Esophagus (tissue), 2 donors: ENCODE results near the gene RHBG. TPM values are rescaled to one million over a fixed set of nuclear protein-coding genes. Genes with fewer than 3 reads are reported as not detected.

Experiments used
- H3K27ac ChIP-seq, 2 donors: one replicate each; pipeline ENCODE4 v1.5.1; 2013; ENCODE audit warnings: low read depth in 2 of 2, mild to moderate bottlenecking in 2 of 2, inconsistent platforms in 1 of 2, low read length in 1 of 2, moderate library complexity in 1 of 2
- H3K27me3 ChIP-seq, 2 donors: one replicate each; pipeline ENCODE4 v1.6.1; 2013; ENCODE audit warnings: low read length in 2 of 2, control low read depth in 1 of 2, mild to moderate bottlenecking in 1 of 2; ENCODE audit not compliant: insufficient read depth in 2 of 2, control insufficient read depth in 1 of 2
- H3K36me3 ChIP-seq, 2 donors: one replicate each; pipeline ENCODE4 v1.6.1; 2013; ENCODE audit warnings: low read length in 1 of 2; ENCODE audit not compliant: control insufficient read depth in 2 of 2, insufficient read depth in 2 of 2
- H3K4me1 ChIP-seq, 2 donors: one replicate each; pipeline ENCODE4 v1.6.1; 2013; ENCODE audit warnings: low read length in 1 of 2; ENCODE audit not compliant: control insufficient read depth in 2 of 2, insufficient read depth in 2 of 2
- H3K4me3 ChIP-seq, 2 donors: one replicate each; pipeline ENCODE4 v1.5.1; 2013; ENCODE audit warnings: low read length in 2 of 2, mild to moderate bottlenecking in 2 of 2, low read depth in 1 of 2, moderate library complexity in 1 of 2
- H3K9me3 ChIP-seq, 2 donors: one replicate each; pipeline ENCODE4 v1.6.1; 2013; ENCODE audit warnings: mild to moderate bottlenecking in 2 of 2, low read depth in 1 of 2, low read length in 1 of 2, moderate library complexity in 1 of 2; ENCODE audit not compliant: control insufficient read depth in 2 of 2, insufficient read depth in 1 of 2
- WGBS, 2 donors: extraction: QIAGEN DNeasy Blood & Tissue Kit; methylation state at CpG; one replicate each; pipeline ENCODE4 v1.1.7; 2013; 5-methylcytosine and 5-hydroxymethylcytosine counted together
- polyA plus RNA-seq, 2 donors: library from polyadenylated mRNA; stranded (reverse); fragments of 200-250 nt; gene quantifications; one replicate each; pipeline ENCODE4 v1.2.3, GENCODE V29; 2013
- donor health status: healthy with polysubstance abuse.
- donor health status: Bipolar disorder and iron deficiency.

The RHBG gene
- polyA plus RNA-seq, 2 donors, result 2.3 TPM

GRCh38 chr1:156412653-156413321, 43.8 kb downstream of the RHBG start:
- H3K36me3 ChIP-seq, result no peaks in the 10 kb centered on the region
- WGBS, 2 donors, result 75 to 80% methylated on average over 10 of the region's 10 CpGs
- H3K27me3 ChIP-seq, result no peaks in the 10 kb centered on the region
- no peak overlapping the region for H3K27ac ChIP-seq
- H3K4me3 ChIP-seq, result no peak overlapping the region
- H3K9me3 ChIP-seq, result peaks cover 0 to 1% of the 10 kb centered on the region in 2 donors
- no peaks in the 10 kb centered on the region for H3K4me1 ChIP-seq

- H3K27me3 ChIP-seq, result no peaks in the 10 kb centered on the region
- no peak overlapping the region for H3K4me3 ChIP-seq
- 63 to 67% methylated on average over 10 of the region's 10 CpGs for WGBS, 2 donors
- no peaks in the 10 kb centered on the region for H3K9me3 ChIP-seq
- no peaks in the 10 kb centered on the region for H3K4me1 ChIP-seq
- no peak overlapping the region for H3K27ac ChIP-seq
- H3K36me3 ChIP-seq, result no peaks in the 10 kb centered on the region
These were observed 44.6 kb downstream of the RHBG start for GRCh38 chr1:156413391-156414246.

- H3K36me3 ChIP-seq, result no peaks in the 10 kb centered on the region
- H3K9me3 ChIP-seq, result no peaks in the 10 kb centered on the region
- peaks cover 0 to under 1% of the 10 kb centered on the region in 2 donors for H3K27me3 ChIP-seq
- no peak overlapping the region for H3K4me3 ChIP-seq
- no peak overlapping the region for H3K27ac ChIP-seq
- H3K4me1 ChIP-seq, result no peaks in the 10 kb centered on the region
- 21 to 22% methylated on average over 8 of the region's 8 CpGs for WGBS, 2 donors
These were observed 45.6 kb downstream of the RHBG start for GRCh38 chr1:156414461-156415064.

- WGBS, 2 donors, result 36 to 48% methylated on average over 1 of the region's 1 CpG
- Histone ChIP-seq H3K27me3 (peaks cover 0 to 11% of the 10 kb centered on the region in 2 donors), H3K4me1 (peaks cover 9 to 14% of the 10 kb centered on the region in 2 donors)
These were observed 48.0 kb downstream of the RHBG start for GRCh38 chr1:156416993-156417392.

GRCh38 chr1:156417401-156418020, 48.5 kb downstream of the RHBG start:
- Histone ChIP-seq H3K4me3 (no peak overlapping the region), H3K36me3 (no peaks in the 10 kb centered on the region), H3K27me3 (peaks cover 0 to 11% of the 10 kb centered on the region in 2 donors), H3K27ac (no peak overlapping the region), H3K9me3 (no peaks in the 10 kb centered on the region), H3K4me1 (peaks cover 12 to 14% of the 10 kb centered on the region in 2 donors)
- 80% methylated on average over 6 of the region's 6 CpGs for WGBS, 2 donors

More at GRCh38 chr1:156416993-156417392, 48.0 kb downstream of the RHBG start:
- Histone ChIP-seq H3K9me3 (no peaks in the 10 kb centered on the region), H3K4me3 (no peak overlapping the region), H3K36me3 (no peaks in the 10 kb centered on the region), H3K27ac (no peak overlapping the region)

GRCh38 chr1:156418416-156419070, 49.5 kb downstream of the RHBG start:
- Histone ChIP-seq H3K9me3 (no peaks in the 10 kb centered on the region), H3K27me3 (peaks cover 0 to 11% of the 10 kb centered on the region in 2 donors), H3K36me3 (no peaks in the 10 kb centered on the region), H3K4me3 (no peak overlapping the region), H3K27ac (no peak overlapping the region), H3K4me1 (peaks cover 13 to 14% of the 10 kb centered on the region in 2 donors)
- 89 to 93% methylated on average over 12 of the region's 12 CpGs for WGBS, 2 donors

GRCh38 chr1:156419854-156420204, 50.8 kb downstream of the RHBG start:
- WGBS, 2 donors, result 39 to 48% methylated on average over 5 of the region's 5 CpGs
- Histone ChIP-seq H3K27ac (no peak overlapping the region), H3K36me3 (no peaks in the 10 kb centered on the region), H3K4me3 (peak overlapping the region in 1 of 2 donors; percentile 34), H3K27me3 (peaks cover 0 to 11% of the 10 kb centered on the region in 2 donors), H3K4me1 (peaks cover 13 to 14% of the 10 kb centered on the region in 2 donors), H3K9me3 (no peaks in the 10 kb centered on the region)

- Histone ChIP-seq H3K4me1 (peaks cover 13 to 14% of the 10 kb centered on the region in 2 donors), H3K36me3 (no peaks in the 10 kb centered on the region), H3K9me3 (no peaks in the 10 kb centered on the region), H3K27me3 (peaks cover 0 to 11% of the 10 kb centered on the region in 2 donors), H3K4me3 (peak overlapping the region; percentile 13 to 34), H3K27ac (no peak overlapping the region)
- WGBS, 2 donors, result 5 to 6% methylated on average over 68 to 69 of the region's 69 CpGs
These were observed 51.4 kb downstream of the RHBG start for GRCh38 chr1:156420205-156421061.
